KMS-11 (cell line): Measurements from ENCODE around the gene TMED3.

Experiments
- H2AFZ ChIP-seq: fragments of 200-600 bp; sonication (generic); 2 replicates; pipeline ENCODE4 v1.6.1; 2016; ENCODE audit warnings: antibody characterized with exemption, mixed run types, low read depth
- H3K27ac ChIP-seq: fragments of 200-600 bp; sonication (generic); 2 replicates; pipeline ENCODE4 v1.6.1; 2016; ENCODE audit warnings: mild to moderate bottlenecking, mixed run types
- H3K27me3 ChIP-seq: fragments of 200-600 bp; sonication (generic); 2 replicates; pipeline ENCODE4 v1.6.1; 2017; ENCODE audit warnings: mild to moderate bottlenecking, low read depth, mixed run types, moderate library complexity; ENCODE audit not compliant: insufficient read depth
- H3K36me3 ChIP-seq: fragments of 200-600 bp; sonication (generic); 2 replicates; pipeline ENCODE4 v1.6.1; 2017; ENCODE audit warnings: mild to moderate bottlenecking, mixed run types; ENCODE audit not compliant: insufficient read depth
- H3K4me1 ChIP-seq: fragments of 200-600 bp; sonication (generic); 2 replicates; pipeline ENCODE4 v1.6.1; 2016; ENCODE audit warnings: mild to moderate bottlenecking, low read depth, mixed run types; ENCODE audit not compliant: poor library complexity, severe bottlenecking
- H3K4me2 ChIP-seq: fragments of 200-600 bp; sonication (generic); 2 replicates; pipeline ENCODE4 v1.7.0; 2016; ENCODE audit warnings: mild to moderate bottlenecking, mixed run types
- H3K4me3 ChIP-seq: fragments of 200-600 bp; sonication (generic); IDR thresholded peaks from 2 replicates; pipeline ENCODE4 v1.6.1; 2017; ENCODE audit warnings: low read depth, low read length, mixed read lengths; ENCODE audit not compliant: insufficient read depth
- H3K79me2 ChIP-seq: fragments of 200-600 bp; sonication (generic); 2 replicates; pipeline ENCODE4 v1.6.1; 2016; ENCODE audit warnings: low read depth, mixed run types; ENCODE audit not compliant: insufficient read depth
- H3K9ac ChIP-seq: fragments of 200-600 bp; sonication (generic); 2 replicates; pipeline ENCODE4 v1.6.1; 2016; ENCODE audit warnings: mild to moderate bottlenecking, mixed run types
- H4K20me1 ChIP-seq: fragments of 200-600 bp; sonication (generic); 2 replicates; pipeline ENCODE4 v1.6.1; 2016; ENCODE audit warnings: mild to moderate bottlenecking, mixed run types; ENCODE audit not compliant: insufficient read depth
- CTCF ChIP-seq: fragments of 200-600 bp; sonication (generic); conservative IDR thresholded peaks from 2 replicates; pipeline ENCODE4 v1.6.1; 2017; ENCODE audit warnings: low read depth, mild to moderate bottlenecking, antibody characterized with exemption, low read length, moderate library complexity, mixed read lengths

TMED3 gene

GRCh38 chr15:79371591-79371990 is 60.7 kb downstream of the TMED3 start:
- Histone ChIP-seq H3K27ac (no peak overlapping the region), H3K4me2 (no peak overlapping the region), H3K79me2 (no peaks in the 10 kb centered on the region), H3K4me1 (no peaks in the 10 kb centered on the region), H3K4me3 (no peak overlapping the region), H3K36me3 (no peaks in the 10 kb centered on the region), H3K27me3 (no peaks in the 10 kb centered on the region), H3K9ac (no peak overlapping the region), H4K20me1 (no peaks in the 10 kb centered on the region), H2AFZ (no peak overlapping the region)
- no peak for TF ChIP-seq CTCF

- Histone ChIP-seq H3K27me3 (no peaks in the 10 kb centered on the region), H3K9ac (no peak overlapping the region), H3K4me3 (no peak overlapping the region), H3K36me3 (no peaks in the 10 kb centered on the region), H3K79me2 (no peaks in the 10 kb centered on the region), H4K20me1 (no peaks in the 10 kb centered on the region), H3K4me2 (no peak overlapping the region), H3K27ac (no peak overlapping the region), H2AFZ (no peak overlapping the region), H3K4me1 (no peaks in the 10 kb centered on the region)
- no peak for TF ChIP-seq CTCF
Observed at GRCh38 chr15:79372428-79372827, 61.5 kb downstream of the TMED3 start.
